Mesendoderm (in vitro differentiated cells): ENCODE data around the gene TEAD4.

Experiments
- DNase-seq: peaks from one replicate; pipeline ENCODE4 v3.0.0; 2013
- H2AK5ac ChIP-seq: 2 replicates; pipeline ENCODE4 v1.6.1; 2013; ENCODE audit warnings: low read length, inconsistent platforms
- H2BK120ac ChIP-seq: 2 replicates; pipeline ENCODE4 v1.6.1; 2013; ENCODE audit warnings: low read depth, mild to moderate bottlenecking, low read length, moderate library complexity, mixed read lengths
- H2BK15ac ChIP-seq: replicated peaks from 2 replicates; pipeline ENCODE4 v1.6.1; 2013; ENCODE audit warnings: low read depth, mild to moderate bottlenecking, moderate library complexity
- H2BK5ac ChIP-seq: 2 replicates; pipeline ENCODE4 v1.6.1; 2013; ENCODE audit warnings: low read length, inconsistent platforms
- H3K18ac ChIP-seq: 2 replicates; pipeline ENCODE4 v1.6.1; 2013; ENCODE audit warnings: mild to moderate bottlenecking, low read length, mixed read lengths
- H3K23ac ChIP-seq: one replicate; pipeline ENCODE4 v1.6.1; 2013; ENCODE audit warnings: low read length
- H3K27ac ChIP-seq: 2 replicates; pipeline ENCODE4 v1.5.1; 2013; ENCODE audit warnings: low read depth, mild to moderate bottlenecking, inconsistent platforms, low read length, moderate library complexity
- H3K27me3 ChIP-seq: 2 replicates; pipeline ENCODE4 v1.6.1; 2013; ENCODE audit warnings: low read length, control low read depth, mild to moderate bottlenecking, inconsistent platforms; ENCODE audit not compliant: insufficient read depth, poor library complexity
- H3K36me3 ChIP-seq: 2 replicates; pipeline ENCODE4 v1.6.1; 2013; ENCODE audit warnings: low read length, inconsistent platforms; ENCODE audit not compliant: control insufficient read depth, insufficient read depth
- H3K4ac ChIP-seq: one replicate; pipeline ENCODE4 v1.6.1; 2013; ENCODE audit warnings: low read depth, mild to moderate bottlenecking, low read length, moderate library complexity
- H3K4me1 ChIP-seq: 2 replicates; pipeline ENCODE4 v1.6.1; 2013; ENCODE audit warnings: low read depth, low read length, inconsistent platforms; ENCODE audit not compliant: control insufficient read depth
- H3K4me2 ChIP-seq: 2 replicates; pipeline ENCODE4 v1.6.1; 2013; ENCODE audit warnings: low read length
- H3K4me3 ChIP-seq: 2 replicates; pipeline ENCODE4 v1.5.1; 2013; ENCODE audit warnings: mild to moderate bottlenecking, low read length
- H3K56ac ChIP-seq: one replicate; pipeline ENCODE4 v1.6.1; 2013; ENCODE audit warnings: low read length
- H3K79me1 ChIP-seq: 2 replicates; pipeline ENCODE4 v1.6.1; 2013; ENCODE audit warnings: low read length, inconsistent platforms
- H3K79me2 ChIP-seq: 2 replicates; pipeline ENCODE4 v1.6.1; 2013; ENCODE audit warnings: mild to moderate bottlenecking, low read length; ENCODE audit not compliant: control insufficient read depth, insufficient read depth
- H3K9ac ChIP-seq: 2 replicates; pipeline ENCODE4 v1.6.1; 2013; ENCODE audit warnings: low read length, inconsistent platforms
- H4K5ac ChIP-seq: one replicate; pipeline ENCODE4 v1.6.1; 2013; ENCODE audit warnings: low read length
- H4K8ac ChIP-seq: one replicate; pipeline ENCODE4 v1.6.1; 2013; ENCODE audit warnings: low read depth, mild to moderate bottlenecking, control low read depth, low read length, moderate library complexity
- WGBS: extraction: QIAGEN DNeasy Blood & Tissue Kit; methylation state at CpG from one replicate; pipeline ENCODE4 v1.1.7; 2013; ENCODE audit warnings: low lambda C conversion rate, missing lambda C conversion rate; ENCODE audit not compliant: insufficient coverage; ENCODE audit errors: extremely low coverage; 5-methylcytosine and 5-hydroxymethylcytosine counted together

TEAD4 gene

GRCh38 chr12:3043406-3043805, 84.2 kb downstream of the TEAD4 start:
- Histone ChIP-seq H3K23ac (no peak overlapping the region), H3K4ac (no peak overlapping the region), H3K18ac (no peak overlapping the region), H3K27me3 (no peaks in the 10 kb centered on the region), H2BK5ac (no peak overlapping the region), H3K9ac (no peak overlapping the region), H3K4me3 (no peak overlapping the region), H2BK120ac (no peak overlapping the region), H2BK15ac (no peak overlapping the region), H3K79me2 (no peaks in the 10 kb centered on the region), H3K56ac (no peak overlapping the region), H4K5ac (no peak overlapping the region), H4K8ac (no peak overlapping the region), H3K79me1 (no peaks in the 10 kb centered on the region), H3K36me3 (peaks cover 1% of the 10 kb centered on the region), H3K4me2 (no peak overlapping the region), H3K27ac (no peak overlapping the region), H3K4me1 (no peaks in the 10 kb centered on the region), H2AK5ac (no peak overlapping the region)
- WGBS = no CpG with 5 or more reads among the region's 7 CpGs
- DNase-seq = no peak

- H3K56ac ChIP-seq = no peak overlapping the region
- H2BK5ac ChIP-seq = no peak overlapping the region
- no peak overlapping the region for H3K9ac ChIP-seq
- no peaks in the 10 kb centered on the region for H3K79me1 ChIP-seq
- no peak for DNase-seq
- H3K27ac ChIP-seq = no peak overlapping the region
- no peaks in the 10 kb centered on the region for H3K4me1 ChIP-seq
- no peak overlapping the region for H2AK5ac ChIP-seq
- no peak overlapping the region for H2BK120ac ChIP-seq
- H3K4ac ChIP-seq = no peak overlapping the region
- no peaks in the 10 kb centered on the region for H3K27me3 ChIP-seq
- no peaks in the 10 kb centered on the region for H3K79me2 ChIP-seq
- H2BK15ac ChIP-seq = no peak overlapping the region
- no peak overlapping the region for H3K18ac ChIP-seq
- H4K5ac ChIP-seq = no peak overlapping the region
- no peak overlapping the region for H3K23ac ChIP-seq
- H3K4me2 ChIP-seq = no peak overlapping the region
- no CpG with 5 or more reads among the region's 8 CpGs for WGBS
- peaks cover 1% of the 10 kb centered on the region for H3K36me3 ChIP-seq
- H3K4me3 ChIP-seq = no peak overlapping the region
- no peak overlapping the region for H4K8ac ChIP-seq
Observed at GRCh38 chr12:3044141-3044630, 85.0 kb downstream of the TEAD4 start.

GRCh38 chr12:3045494-3045893, 86.3 kb downstream of the TEAD4 start:
- Histone ChIP-seq H2AK5ac (no peak overlapping the region), H4K8ac (no peak overlapping the region), H4K5ac (no peak overlapping the region), H3K56ac (no peak overlapping the region), H3K79me2 (no peaks in the 10 kb centered on the region), H3K27ac (no peak overlapping the region), H3K27me3 (no peaks in the 10 kb centered on the region), H3K4me3 (no peak overlapping the region), H3K18ac (no peak overlapping the region), H3K4me1 (no peaks in the 10 kb centered on the region), H3K9ac (no peak overlapping the region), H3K23ac (no peak overlapping the region), H2BK15ac (no peak overlapping the region), H3K36me3 (peaks cover 1% of the 10 kb centered on the region), H3K79me1 (no peaks in the 10 kb centered on the region), H2BK120ac (no peak overlapping the region), H2BK5ac (no peak overlapping the region), H3K4ac (no peak overlapping the region), H3K4me2 (no peak overlapping the region)
- WGBS = no CpG with 5 or more reads among the region's 5 CpGs
- no peak for DNase-seq

GRCh38 chr12:3045989-3046388, 86.8 kb downstream of the TEAD4 start:
- Histone ChIP-seq H4K8ac (no peak overlapping the region), H2BK120ac (no peak overlapping the region), H3K56ac (no peak overlapping the region), H3K18ac (no peak overlapping the region), H3K4me1 (no peaks in the 10 kb centered on the region), H2BK15ac (no peak overlapping the region), H3K4ac (no peak overlapping the region), H3K23ac (no peak overlapping the region), H3K27me3 (no peaks in the 10 kb centered on the region), H3K79me2 (no peaks in the 10 kb centered on the region), H3K27ac (no peak overlapping the region), H3K9ac (no peak overlapping the region), H3K4me2 (no peak overlapping the region), H2BK5ac (no peak overlapping the region), H3K79me1 (no peaks in the 10 kb centered on the region), H3K36me3 (peaks cover 1% of the 10 kb centered on the region), H3K4me3 (no peak overlapping the region), H4K5ac (no peak overlapping the region), H2AK5ac (no peak overlapping the region)
- DNase-seq = no peak
- WGBS = no CpG with 5 or more reads among the region's 7 CpGs

- Histone ChIP-seq H2BK15ac (no peak overlapping the region), H3K4me1 (no peaks in the 10 kb centered on the region), H3K27ac (no peak overlapping the region), H3K18ac (no peak overlapping the region), H4K8ac (no peak overlapping the region), H2BK120ac (no peak overlapping the region), H4K5ac (no peak overlapping the region), H2BK5ac (no peak overlapping the region), H3K4me3 (no peak overlapping the region), H3K27me3 (no peaks in the 10 kb centered on the region), H3K4me2 (no peak overlapping the region), H3K56ac (no peak overlapping the region), H3K79me1 (no peaks in the 10 kb centered on the region), H3K23ac (no peak overlapping the region), H3K36me3 (peaks cover 1% of the 10 kb centered on the region), H2AK5ac (no peak overlapping the region), H3K79me2 (no peaks in the 10 kb centered on the region), H3K4ac (no peak overlapping the region), H3K9ac (no peak overlapping the region)
- DNase-seq = no peak
- no CpG with 5 or more reads among the region's 17 CpGs for WGBS
Observed at GRCh38 chr12:3046441-3047200, 87.4 kb downstream of the TEAD4 start.

- no peak for DNase-seq
- no peak overlapping the region for H2AK5ac ChIP-seq
- H4K8ac ChIP-seq = no peak overlapping the region
- no CpG with 5 or more reads among the region's 8 CpGs for WGBS
- no peak overlapping the region for H3K18ac ChIP-seq
- no peak overlapping the region for H2BK5ac ChIP-seq
- no peak overlapping the region for H2BK15ac ChIP-seq
- H3K23ac ChIP-seq = no peak overlapping the region
- no peak overlapping the region for H3K4ac ChIP-seq
- no peaks in the 10 kb centered on the region for H3K4me1 ChIP-seq
- H3K56ac ChIP-seq = no peak overlapping the region
- H3K79me1 ChIP-seq = no peaks in the 10 kb centered on the region
- no peak overlapping the region for H3K4me3 ChIP-seq
- no peak overlapping the region for H3K9ac ChIP-seq
- no peak overlapping the region for H3K4me2 ChIP-seq
- no peak overlapping the region for H3K27ac ChIP-seq
- no peaks in the 10 kb centered on the region for H3K79me2 ChIP-seq
- no peaks in the 10 kb centered on the region for H3K27me3 ChIP-seq
- H3K36me3 ChIP-seq = no peaks in the 10 kb centered on the region
- H4K5ac ChIP-seq = no peak overlapping the region
- no peak overlapping the region for H2BK120ac ChIP-seq
Observed at GRCh38 chr12:3047961-3048360, 88.8 kb downstream of the TEAD4 start.
